Measurements from ENCODE around the gene TMEM108.

TMEM108 gene

GRCh38 chr3:133050891-133051290 is 12.7 kb downstream of the TMEM108 start:
- no peak for DNase-seq (ENCODE audit: low read depth, low spot score)
- no peak overlapping the region for H3K4me3 ChIP-seq (ENCODE audit: low read depth, low read length)
- TF ChIP-seq, protein P1, sequence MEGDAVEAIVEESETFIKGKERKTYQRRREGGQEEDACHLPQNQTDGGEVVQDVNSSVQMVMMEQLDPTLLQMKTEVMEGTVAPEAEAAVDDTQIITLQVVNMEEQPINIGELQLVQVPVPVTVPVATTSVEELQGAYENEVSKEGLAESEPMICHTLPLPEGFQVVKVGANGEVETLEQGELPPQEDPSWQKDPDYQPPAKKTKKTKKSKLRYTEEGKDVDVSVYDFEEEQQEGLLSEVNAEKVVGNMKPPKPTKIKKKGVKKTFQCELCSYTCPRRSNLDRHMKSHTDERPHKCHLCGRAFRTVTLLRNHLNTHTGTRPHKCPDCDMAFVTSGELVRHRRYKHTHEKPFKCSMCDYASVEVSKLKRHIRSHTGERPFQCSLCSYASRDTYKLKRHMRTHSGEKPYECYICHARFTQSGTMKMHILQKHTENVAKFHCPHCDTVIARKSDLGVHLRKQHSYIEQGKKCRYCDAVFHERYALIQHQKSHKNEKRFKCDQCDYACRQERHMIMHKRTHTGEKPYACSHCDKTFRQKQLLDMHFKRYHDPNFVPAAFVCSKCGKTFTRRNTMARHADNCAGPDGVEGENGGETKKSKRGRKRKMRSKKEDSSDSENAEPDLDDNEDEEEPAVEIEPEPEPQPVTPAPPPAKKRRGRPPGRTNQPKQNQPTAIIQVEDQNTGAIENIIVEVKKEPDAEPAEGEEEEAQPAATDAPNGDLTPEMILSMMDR (IDR thresholded peaks at IDR 0.05; ENCODE audit: low read depth, low read length): no peak
- in situ Hi-C loops (cut with HindIII; ENCODE audit: low sequenced_read_pairs): no loop called here

- TF ChIP-seq, protein P1 (IDR thresholded peaks at IDR 0.05; ENCODE audit: low read depth, low read length): no peak
- in situ Hi-C loops (cut with HindIII; ENCODE audit: low sequenced_read_pairs): no loop called here
- DNase-seq (ENCODE audit: low read depth, low spot score): no peak
- no peak overlapping the region for H3K4me3 ChIP-seq (ENCODE audit: low read depth, low read length)
Measured at GRCh38 chr3:133053532-133053931, 15.3 kb downstream of the TMEM108 start.

DNA sequence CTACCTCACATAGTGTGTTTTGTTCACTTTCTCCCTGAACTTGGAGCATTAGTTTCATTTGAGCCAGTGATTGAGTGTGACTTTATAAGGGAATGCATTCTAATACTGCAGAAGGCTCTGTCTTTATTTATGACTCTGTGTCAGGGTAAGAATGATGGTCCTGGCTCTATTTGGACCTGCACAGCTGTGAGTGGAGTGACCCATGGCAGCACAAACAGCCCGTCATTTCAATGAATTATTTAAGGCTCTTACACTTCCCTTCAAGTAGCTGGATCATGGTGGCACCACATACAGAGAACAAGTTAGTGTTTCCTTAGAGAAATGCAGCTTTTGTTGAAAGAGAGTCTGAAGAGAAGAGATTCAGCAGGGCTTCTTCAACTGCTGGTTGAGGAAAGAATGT is 16.4 kb downstream of the TMEM108 start:
- no peak for DNase-seq (ENCODE audit: low read depth, low spot score)
- in situ Hi-C loops (cut with HindIII; ENCODE audit: low sequenced_read_pairs): no loop called here
- H3K4me3 ChIP-seq (ENCODE audit: low read depth, low read length): no peak overlapping the region
- TF ChIP-seq, protein P1 (IDR thresholded peaks at IDR 0.05; ENCODE audit: low read depth, low read length): no peak

GRCh38 chr3:133055339-133055738 is 17.1 kb downstream of the TMEM108 start:
- in situ Hi-C loops (cut with HindIII; ENCODE audit: low sequenced_read_pairs): no loop called here
- no peak for DNase-seq (ENCODE audit: low read depth, low spot score)
- no peak overlapping the region for H3K4me3 ChIP-seq (ENCODE audit: low read depth, low read length)
- TF ChIP-seq, protein P1 (IDR thresholded peaks at IDR 0.05; ENCODE audit: low read depth, low read length): no peak

- no peak for DNase-seq (ENCODE audit: low read depth, low spot score)
- H3K4me3 ChIP-seq (ENCODE audit: low read depth, low read length): no peak overlapping the region
- TF ChIP-seq, protein P1 (IDR thresholded peaks at IDR 0.05; ENCODE audit: low read depth, low read length): no peak
- in situ Hi-C loops (cut with HindIII; ENCODE audit: low sequenced_read_pairs): no loop called here
Measured at GRCh38 chr3:133058243-133058642, 20.1 kb downstream of the TMEM108 start.

- no peak overlapping the region for H3K4me3 ChIP-seq (ENCODE audit: low read depth, low read length)
- in situ Hi-C loops (cut with HindIII; ENCODE audit: low sequenced_read_pairs): no loop called here
- TF ChIP-seq, protein P1 (IDR thresholded peaks at IDR 0.05; ENCODE audit: low read depth, low read length): no peak
- DNase-seq (ENCODE audit: low read depth, low spot score): no peak
Measured at GRCh38 chr3:133058831-133059230, 20.6 kb downstream of the TMEM108 start.

All from astrocyte of the spinal cord (primary cell).